NCI-H2107 treated with DMSO at 0.1 percent for 48 hours (cell line): ENCODE measurements around the gene LRP2BP.
"Not testable (repeated sequence)": the region's sequence is repeated elsewhere in the genome, so short reads cannot be mapped to it uniquely, and the experiment has no call there.

Experiments used
- DNase-seq: peaks from one replicate; lab custom pipeline; 2025; ENCODE audit not compliant: unreplicated experiment; lab: John Stamatoyannopoulos, UW

Gene LRP2BP

DNA sequence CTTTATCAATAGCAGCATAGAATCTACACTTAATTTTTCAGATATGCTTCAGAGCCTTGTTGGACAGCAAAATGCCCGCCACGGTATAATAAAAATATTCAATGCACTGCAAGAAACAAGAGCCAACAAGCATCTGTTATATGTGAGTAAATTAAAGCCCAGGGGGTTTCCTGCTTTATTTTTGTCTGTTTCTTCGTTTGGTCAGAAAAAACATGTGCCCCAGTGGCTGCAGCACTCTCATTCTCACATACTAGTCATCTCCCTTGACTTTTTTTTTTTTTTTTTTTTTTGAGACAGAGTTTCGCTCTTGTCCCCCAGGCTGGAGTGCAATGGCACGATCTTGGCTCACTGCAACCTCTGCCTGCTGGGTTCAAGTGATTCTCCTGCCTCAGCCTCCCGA, 33.2 kb downstream of the LRP2BP start:
- not testable (repeated sequence) for DNase-seq

DNA sequence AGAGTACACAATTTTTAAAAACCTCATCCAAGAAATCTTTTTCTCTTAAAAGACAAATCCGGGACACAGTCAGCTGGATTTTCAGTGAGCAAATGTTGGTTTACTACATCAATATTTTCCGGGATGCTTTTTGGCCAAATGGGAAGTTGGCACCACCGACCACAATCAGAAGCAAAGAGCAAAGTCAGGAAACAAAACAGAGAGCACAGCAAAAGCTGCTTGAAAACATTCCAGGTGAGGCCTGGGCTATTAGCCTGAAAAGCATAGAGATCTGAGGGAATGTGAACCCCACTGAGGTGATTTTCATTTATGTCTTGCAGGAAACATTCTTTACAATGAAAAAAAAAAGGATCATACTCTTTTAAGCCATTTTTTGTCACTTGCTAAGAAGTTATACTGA, 33.9 kb downstream of the LRP2BP start:
- DNase-seq = no peak

DNA sequence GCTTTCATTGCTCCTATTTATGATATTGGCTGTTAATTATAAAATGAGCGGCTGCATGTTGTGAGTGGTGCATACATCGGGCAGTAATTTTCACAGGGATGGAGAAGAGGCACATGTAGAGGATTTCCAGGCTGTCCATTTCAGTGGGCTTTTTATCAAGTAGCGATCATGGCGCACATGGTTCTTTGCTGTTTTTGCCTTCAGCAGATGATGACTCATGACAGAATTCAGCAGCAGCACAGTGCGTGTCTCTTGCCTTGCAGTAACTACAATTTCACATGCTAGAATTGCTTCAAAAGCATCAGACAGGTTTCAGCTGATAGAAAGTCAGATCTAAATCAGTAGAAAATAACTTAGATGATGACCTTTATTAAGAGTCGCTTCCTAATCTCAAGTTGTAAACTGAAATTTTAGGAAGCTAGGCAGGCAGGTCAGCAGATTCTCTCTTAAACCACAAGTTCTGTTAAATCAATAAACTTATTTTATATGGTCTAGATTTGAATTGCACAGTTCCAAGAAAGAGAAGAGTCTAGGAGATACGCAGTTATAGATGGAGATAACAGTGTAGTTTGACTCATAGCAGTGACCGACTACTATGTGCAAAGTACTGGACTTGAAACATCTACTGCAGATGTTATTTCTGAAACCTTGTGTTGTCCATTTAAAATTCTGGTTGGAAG, 35.8 kb downstream of the LRP2BP start:
- DNase-seq = no peak

DNA sequence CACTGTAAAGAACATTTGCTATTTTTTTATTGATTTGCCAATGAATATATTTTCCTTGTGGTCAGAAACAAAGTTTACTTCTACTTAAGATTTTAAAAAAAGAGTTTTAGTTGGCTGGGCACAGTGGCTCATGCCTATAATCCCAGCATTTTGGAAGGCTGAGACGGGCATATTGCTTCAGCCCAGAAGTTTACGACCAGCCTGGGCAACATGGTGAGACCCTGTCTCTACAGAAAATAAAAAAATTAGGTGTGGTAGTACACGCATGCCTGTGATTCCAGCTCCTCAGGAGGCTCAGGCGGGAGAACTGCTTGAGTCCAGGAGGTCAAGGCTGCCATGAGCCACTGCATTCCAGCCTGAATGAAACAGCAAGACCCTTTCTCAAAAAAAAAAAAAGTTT, 36.8 kb downstream of the LRP2BP start:
- no peak for DNase-seq

DNA sequence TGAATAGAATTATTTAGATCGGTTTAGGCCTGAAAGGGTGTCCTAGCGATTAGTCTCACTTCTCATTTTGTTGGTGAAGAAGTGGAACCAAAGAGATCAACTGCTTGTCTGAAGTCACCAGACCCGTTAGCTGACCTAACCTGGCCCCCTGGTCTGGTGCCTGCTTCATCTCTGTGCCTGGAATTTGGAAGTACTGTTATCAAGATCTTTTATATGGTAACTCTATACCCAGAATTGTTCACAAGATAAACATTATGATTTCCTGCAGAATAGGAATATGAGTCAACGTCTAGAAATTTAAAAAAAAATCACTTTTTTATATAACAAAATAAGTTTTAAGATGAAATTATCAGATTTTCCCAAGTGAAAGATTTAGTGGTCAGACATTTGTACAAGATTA, 37.2 kb downstream of the LRP2BP start:
- no peak for DNase-seq

DNA sequence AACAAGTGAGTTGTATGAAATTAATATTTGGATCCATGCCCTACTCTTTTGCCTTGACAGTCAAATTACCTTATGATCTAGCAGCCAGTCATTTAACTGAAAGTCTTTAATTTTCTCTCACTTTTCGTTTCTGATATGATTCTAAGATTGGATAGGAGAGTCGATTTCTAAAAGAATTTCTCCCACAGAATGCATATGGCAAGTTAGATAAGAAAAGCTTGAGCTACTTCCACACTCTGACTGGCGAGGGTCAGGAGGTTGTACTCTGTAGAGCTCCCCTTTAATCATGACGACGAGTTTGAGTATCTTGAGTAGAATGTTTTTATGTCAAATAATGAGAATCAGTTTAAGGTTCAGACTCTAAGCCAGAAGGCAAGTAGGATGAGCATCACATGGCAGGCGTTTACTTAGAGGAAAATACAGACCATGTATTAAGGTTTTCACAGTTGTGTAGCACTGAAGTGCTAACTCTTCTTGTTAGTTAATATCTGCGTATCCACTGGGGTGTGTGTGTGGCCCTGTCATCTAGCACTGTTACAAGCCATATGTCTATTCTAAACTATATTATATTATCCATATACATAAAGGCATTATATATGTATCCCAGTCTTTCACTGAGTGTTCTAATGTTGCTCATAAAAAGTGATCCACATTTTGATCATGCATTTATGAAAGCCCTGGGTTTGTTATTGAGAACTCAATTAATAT, 37.8 kb downstream of the LRP2BP start:
- DNase-seq = no peak

DNA sequence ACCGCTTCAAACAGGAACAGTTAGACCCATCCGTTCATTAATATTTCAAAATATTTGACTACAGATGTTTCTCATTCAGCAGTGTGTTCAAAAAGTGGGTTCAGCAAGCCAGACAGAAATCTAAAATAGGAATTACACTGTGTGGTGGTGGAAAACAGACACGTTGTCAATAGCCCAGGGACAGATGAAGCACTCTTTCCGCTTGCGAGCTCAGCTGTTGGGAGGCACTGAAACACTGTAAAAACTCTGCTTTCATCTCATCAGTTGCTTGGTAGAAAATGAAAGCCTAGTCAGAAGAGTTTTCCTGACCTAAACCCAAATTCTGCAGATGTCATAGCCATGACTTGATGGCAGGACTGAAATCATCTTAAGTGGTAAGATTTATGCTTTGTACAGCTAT, 38.5 kb downstream of the LRP2BP start:
- DNase-seq = no peak

DNA sequence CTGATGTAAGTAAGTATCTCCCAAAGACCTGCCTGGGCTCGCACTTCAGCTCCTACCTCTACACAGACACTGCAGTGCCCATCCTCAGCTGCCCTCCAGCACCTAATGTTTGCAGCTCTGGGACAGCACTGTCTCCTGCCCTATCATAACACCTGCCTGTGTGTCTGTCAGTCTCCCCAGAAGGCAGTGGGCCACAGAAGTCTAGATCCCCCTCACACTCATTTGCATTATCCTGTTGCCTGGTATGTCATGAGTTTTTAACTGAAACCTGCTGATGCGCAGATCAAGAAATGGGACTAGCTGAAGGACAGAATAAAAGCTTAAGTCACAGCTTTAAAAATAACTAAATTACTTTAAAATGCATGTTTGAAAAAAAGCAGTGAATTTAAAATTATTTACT, 43.0 kb downstream of the LRP2BP start:
- no peak for DNase-seq

DNA sequence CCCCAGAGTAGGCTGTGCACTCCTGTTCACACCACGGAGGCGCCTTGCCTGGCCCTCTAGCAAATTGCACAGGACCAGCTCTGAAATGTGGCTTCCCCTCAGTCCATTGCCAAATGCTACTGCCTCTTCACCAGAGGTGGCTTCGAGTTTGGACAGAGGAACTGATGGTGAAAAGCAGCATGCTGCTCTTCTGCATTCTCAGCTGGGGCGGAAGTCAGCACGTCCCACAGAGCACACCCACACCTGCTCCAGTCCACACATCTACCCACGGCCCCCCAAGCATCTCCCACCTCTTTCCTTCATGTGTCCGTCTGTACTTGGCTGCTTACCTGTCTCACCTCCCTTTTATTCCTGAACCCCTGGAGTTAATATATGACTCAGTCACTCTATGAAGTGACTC, 43.5 kb downstream of the LRP2BP start:
- DNase-seq = no peak

DNA sequence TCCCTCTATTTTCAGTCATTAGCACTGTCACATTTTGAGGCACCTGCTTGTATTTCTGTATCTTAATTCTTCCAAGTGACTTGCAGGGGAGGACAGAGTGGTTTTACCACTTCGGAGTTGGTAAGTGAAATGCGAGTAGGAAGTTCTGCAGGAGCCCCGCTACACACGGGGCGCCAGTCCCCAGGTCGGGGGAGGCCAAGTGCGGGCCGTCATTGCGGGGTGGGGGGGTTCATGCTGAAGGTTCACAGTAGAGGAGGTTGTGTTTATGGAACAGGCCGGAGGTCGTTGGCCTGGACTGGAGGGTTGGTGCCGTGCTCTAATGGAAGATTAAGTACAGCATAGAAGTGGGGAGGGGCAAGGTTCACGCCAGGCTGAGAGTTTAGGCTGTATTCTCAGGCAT, 44.0 kb downstream of the LRP2BP start:
- DNase-seq = no peak

DNA sequence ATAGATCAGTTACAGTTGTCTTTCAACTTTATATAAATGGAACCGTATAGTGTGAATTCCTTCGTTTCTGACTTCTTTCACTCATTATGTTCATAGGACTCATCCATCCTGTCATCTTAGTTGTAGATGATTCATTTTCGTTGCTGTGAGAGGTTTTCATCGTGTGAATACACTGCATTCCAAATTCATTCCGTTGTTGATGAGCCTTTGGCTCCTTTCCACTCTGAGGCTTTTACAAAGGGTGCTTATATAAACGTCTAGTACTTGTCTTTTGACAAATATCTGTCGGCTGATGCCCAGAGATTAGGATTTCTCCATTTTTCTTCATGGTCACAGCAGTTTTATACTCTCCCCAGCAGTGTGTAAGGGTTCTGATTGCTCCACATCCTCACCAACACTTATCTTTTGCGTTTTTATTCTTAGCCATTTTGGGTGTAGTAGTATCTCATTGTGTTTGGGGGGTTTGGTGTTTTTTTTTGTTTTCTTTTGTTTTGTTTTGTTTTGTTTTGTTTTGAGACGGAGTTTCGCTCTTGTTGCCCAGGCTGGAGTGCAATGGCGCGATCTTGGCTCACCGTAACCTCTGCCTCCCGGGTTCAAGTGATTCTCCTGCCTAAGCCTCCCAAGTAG, 48.6 kb downstream of the LRP2BP start:
- no peak for DNase-seq

DNA sequence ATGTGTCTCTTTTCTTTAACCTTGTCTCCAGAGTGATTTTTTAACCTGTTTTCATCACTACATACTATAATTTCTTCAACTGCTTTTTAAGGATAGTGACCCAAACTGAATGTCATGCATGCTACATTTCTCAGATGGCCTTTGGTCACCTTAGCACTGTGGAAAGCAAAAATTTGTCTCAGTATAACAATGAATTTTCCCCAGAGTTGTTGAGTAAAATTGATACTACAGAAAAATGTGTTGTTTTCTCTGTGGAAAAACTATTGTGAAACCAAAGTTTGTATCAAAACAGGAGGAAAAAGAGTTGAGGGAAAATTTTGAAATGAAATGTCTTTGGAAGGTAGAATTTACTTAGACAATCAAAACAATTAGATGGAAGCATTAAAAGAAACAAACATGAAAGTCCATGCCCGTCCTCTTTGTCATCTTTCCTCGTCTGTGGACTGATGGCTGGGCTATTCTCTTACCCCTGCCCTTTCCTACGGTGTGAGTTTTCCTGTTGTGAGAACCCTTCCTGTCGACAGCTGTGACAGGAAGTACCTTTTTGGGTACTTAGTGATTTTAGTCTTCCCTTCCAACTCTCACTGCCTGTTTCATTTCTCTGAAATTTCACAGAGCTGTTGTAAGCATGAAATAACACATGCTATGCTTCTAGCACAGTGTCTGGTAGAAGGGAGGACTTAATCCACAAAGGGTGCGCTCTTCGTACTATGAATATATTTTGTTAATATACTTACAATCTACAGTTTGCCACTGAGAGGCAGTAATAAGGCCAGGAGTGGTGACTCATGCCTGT, 50.8 kb downstream of the LRP2BP start:
- DNase-seq = no peak

DNA sequence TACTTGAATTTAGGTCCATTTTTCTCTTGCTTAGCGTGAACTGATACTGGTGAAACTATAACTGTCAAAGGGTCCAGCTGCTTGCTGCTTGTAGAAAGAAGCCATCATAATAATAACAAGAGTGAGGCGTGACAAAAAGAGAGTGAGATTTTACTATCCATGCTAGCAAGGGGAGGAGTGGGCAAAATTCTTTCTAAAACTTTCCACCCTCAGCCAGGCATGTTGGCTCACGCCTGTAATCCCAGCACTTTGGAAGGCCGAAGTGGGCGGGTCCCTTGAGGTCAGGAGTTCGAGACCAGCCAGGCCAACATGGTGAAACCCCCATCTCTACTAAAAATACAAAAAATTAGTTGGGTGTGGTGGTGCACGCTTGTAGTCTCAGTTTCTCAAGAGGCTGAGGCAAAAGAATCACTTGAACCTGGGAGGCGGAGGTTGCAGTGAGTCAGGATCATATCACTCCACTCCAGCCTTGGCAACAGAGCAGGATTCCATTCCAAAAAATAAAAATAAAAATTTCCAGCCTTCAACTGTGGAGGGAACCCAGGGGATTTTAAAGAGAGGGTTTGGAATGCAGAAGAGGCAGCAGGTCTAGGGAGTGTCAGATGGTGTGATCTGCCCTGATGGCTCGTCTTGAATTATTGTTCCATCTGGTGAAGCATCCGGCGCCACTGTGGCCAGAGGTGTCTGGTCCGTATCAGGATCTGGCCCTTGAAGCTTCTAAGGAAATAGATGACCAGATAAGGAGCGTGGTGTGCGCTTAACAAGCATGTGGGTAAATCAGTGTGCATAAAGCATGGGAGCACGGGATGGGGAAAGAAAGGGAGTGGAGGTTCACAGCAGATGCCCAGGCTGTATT, 51.8 kb downstream of the LRP2BP start:
- DNase-seq = no peak

DNA sequence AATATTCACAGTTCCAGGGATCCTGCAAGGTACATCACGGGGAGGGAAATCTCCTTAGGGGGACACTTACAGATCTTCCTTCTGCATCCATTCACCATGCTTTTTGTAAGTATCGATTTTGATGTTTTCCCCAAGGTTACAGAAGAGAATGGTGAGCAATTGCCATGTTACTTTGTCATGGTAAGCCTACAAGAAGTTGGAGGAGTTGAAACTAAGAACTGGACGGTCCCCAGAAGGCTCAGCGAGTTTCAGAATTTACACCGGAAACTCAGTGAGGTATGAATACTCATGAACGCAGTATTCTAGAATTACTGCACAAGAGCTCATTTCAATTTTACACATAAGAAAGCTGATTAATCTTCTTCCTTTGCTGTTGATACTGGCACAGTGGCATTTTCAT, 53.9 kb downstream of the LRP2BP start:
- DNase-seq = no peak

DNA sequence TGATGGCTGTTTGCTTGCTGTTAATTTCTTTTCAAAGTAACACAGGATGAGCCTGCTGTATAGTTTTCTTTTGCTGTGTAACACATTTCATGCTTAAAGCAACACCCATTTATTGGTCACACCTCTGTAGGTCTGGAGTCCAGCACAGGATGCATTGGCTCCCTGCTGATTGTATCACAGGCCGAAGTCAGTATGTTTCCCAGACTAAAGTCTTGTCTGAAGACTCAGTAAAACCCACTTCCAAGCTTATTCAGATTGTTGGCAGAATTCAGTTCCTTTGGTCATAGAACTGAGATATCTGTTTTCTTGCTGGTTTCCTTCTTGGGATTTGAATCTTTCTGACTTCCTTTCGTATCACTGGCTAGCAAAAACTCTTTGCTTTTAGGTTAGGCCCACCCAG, 54.3 kb downstream of the LRP2BP start:
- no peak for DNase-seq

DNA sequence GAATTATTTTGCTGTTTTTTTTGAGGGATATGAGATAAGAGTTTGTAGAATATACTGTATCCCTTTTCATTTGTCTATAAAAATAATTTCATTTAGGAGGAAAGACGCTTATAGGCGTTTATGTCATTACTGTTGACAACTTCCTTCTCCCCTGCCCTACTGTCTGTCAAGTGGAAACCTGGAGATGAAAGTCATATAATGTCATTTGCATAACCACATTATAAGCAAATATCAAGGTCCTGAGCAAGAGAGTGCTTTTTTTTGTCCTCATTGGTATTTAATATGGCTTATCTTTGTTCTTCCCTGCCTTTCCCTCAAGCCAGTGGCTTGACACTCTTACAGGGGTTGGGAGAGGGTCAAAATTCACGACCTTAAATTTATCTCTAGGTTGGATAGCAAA, 55.8 kb downstream of the LRP2BP start:
- no peak for DNase-seq

DNA sequence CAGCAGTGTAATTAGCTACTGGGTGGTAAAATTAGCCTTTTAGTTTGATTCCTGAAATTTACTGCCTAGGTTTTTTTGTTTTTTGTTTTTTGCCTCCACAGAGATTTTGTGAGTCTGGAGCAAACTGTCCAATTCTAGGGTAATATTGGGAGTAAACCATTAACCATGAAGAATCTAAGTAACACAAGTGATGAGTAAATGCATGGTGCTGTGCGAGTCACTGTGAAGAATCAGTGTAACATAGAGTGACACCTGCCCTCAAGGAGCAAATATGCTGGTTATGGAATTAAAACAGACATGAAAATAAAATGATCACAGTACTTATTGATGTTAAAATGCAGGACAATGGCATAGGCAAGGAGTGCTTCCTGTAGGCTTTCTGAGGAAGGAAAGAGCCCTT, 60.1 kb downstream of the LRP2BP start:
- DNase-seq = no peak

DNA sequence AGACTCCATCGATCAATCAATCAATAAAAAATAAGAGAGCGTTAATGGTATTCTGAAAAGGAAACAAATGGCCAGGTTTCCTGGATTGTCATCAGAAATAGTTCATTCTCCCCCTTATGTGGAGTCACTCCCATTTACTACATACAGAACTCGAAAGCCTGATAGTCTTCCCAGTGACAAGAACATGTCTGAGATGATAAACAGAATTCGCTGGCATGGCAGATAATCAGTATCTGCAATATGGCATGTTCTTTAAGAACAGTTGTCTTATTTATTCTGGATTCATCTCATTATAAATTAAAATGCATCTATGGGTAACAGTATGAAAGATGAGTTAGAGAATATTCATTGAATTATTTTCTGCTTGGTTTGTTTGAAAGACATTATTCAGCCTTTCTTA, 61.4 kb downstream of the LRP2BP start:
- no peak for DNase-seq

DNA sequence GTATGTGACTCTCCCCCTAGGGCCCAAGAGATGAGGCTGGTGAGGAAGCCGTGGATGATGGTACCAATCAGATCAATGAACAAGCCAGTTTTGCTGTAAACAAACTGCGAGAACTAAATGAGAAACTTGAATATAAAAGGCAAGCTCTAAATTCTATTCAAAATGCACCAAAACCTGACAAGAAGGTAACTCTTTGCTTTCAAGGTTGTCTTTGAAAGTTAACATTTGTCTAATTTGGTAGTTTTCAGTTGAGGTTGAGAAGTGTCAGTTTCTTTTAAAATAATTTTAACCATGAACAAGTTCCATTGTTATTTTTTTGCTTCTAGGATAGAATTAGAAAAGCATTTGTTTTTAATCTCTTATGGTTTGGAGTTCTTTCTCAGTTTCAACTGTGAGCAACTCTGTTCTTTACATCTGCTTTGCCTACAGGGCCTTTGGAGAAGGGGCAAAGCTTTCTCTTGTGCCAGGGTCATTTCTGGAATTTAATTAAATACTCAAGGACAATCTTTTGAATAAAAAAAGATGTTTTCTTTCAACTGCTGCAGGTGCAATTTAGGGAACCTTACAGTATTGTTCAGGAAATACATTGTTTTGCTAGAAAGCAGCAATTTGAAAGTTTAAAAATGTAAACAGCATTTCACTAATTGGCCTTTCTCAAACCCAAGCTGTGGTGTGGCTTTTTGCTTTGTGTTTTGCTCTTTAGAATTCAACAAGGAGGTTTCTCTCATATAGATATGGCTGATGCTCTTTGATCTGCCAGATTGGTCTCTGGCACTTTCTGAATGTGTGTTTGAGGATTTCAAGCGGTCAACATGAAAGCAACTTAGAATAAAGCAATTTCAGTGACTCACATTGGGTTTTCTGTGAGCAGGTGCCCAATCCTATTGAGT, 62.9 kb downstream of the LRP2BP start:
- no peak for DNase-seq
